BJ (cell line): ENCODE data around the gene PRDM13. TPM values are rescaled to one million over a fixed set of nuclear protein-coding genes. Genes with fewer than 3 reads are reported as not detected.

Experiments used
- CTCF ChIA-PET: fragments of 350-600 bp; formaldehyde crosslinking; extraction: SDS; loops from one replicate; lab custom pipeline; 2021; ENCODE audit warnings: antibody characterized with exemption, inconsistent platforms; lab: Yijun Ruan, JAX
- POLR2A ChIA-PET: fragments of 300-600 bp; sonication (Branson Sonifier 250); formaldehyde crosslinking; extraction: SDS; loops from one replicate; lab custom pipeline; 2021; ENCODE audit warnings: antibody characterized with exemption; lab: Charles Lee
- DNase-seq: peaks from one replicate; pipeline ENCODE4 v3.0.0-alpha.2; 2011; ENCODE audit warnings: low read depth
- H3K27me3 ChIP-seq: 2 replicates; pipeline ENCODE4 v1.6.0; 2011; ENCODE audit warnings: low read length; ENCODE audit not compliant: control insufficient read depth, insufficient read depth
- H3K36me3 ChIP-seq: 2 replicates; pipeline ENCODE4 v1.5.1; 2011; ENCODE audit warnings: low read length; ENCODE audit not compliant: control insufficient read depth, insufficient read depth
- H3K4me3 ChIP-seq: 2 replicates; pipeline ENCODE4 v1.5.1; 2011; ENCODE audit warnings: low read depth, mild to moderate bottlenecking, control low read depth, low read length
- CTCF ChIP-seq: IDR thresholded peaks from 2 replicates; pipeline ENCODE4 v1.5.1; 2011; ENCODE audit warnings: low read depth, mild to moderate bottlenecking, control low read depth, inconsistent platforms, low read length, moderate library complexity; ENCODE audit not compliant: insufficient read depth
- polyA plus RNA-seq: library from polyadenylated mRNA; depleted of rRNA; stranded (reverse); fragments of >200 nt; gene quantifications from 2 replicates; pipeline ENCODE4 v1.2.3, GENCODE V29; 2011

Gene PRDM13
- polyA plus RNA-seq, 1 experiment: not detected

- no peak for TF ChIP-seq CTCF
- ChIA-PET CTCF (interaction anchor here (1.6 kb wide), 1 partner anchor 21 kb away, joined by 5 read pairs; no protein-coding TSS in a partner anchor), POLR2A (no interaction called here)
- peak; percentile 76 for DNase-seq
- peak within 1 kb of the TSS; percentile 99 for H3K4me3 ChIP-seq
- no peaks in the 10 kb centered on the region for H3K27me3 ChIP-seq
- H3K36me3 ChIP-seq: no peaks in the 10 kb centered on the region
Observed at GRCh38 chr6:99568103-99568933, 38.3 kb upstream of the PRDM13 start, which contains the start of gene CCNC. Gene CCNC, minus strand, starts transcription at chr6:99568660. Its CDS starts 133 bp downstream, at chr6:99568527.

- Histone ChIP-seq H3K36me3 (no peaks in the 10 kb centered on the region), H3K4me3 (no peak overlapping the region), H3K27me3 (no peaks in the 10 kb centered on the region)
- TF ChIP-seq CTCF: no peak
- no peak for DNase-seq
- ChIA-PET POLR2A (no interaction called here), CTCF (interaction anchor here (0.7 kb wide), 1 partner anchor 1716 kb away, joined by 3 read pairs; no protein-coding TSS in a partner anchor)
Observed at GRCh38 chr6:99573980-99574617, 32.5 kb upstream of the PRDM13 start.

- no peak for TF ChIP-seq CTCF
- ChIA-PET POLR2A (no interaction called here), CTCF (interaction anchor here (1.2 kb wide), 1 partner anchor 13 kb away, joined by 3 read pairs; no protein-coding TSS in a partner anchor)
- Histone ChIP-seq H3K36me3 (no peaks in the 10 kb centered on the region), H3K27me3 (no peaks in the 10 kb centered on the region), H3K4me3 (no peak overlapping the region)
- DNase-seq: no peak
Observed at GRCh38 chr6:99575544-99576227, 30.9 kb upstream of the PRDM13 start.

- Histone ChIP-seq H3K4me3 (no peak overlapping the region), H3K27me3 (0 out of 2 replicates have a peak, but pooled peaks cover 1% of the 10 kb centered on the region), H3K36me3 (no peaks in the 10 kb centered on the region)
- no peak for TF ChIP-seq CTCF
- no peak for DNase-seq
- CTCF ChIA-PET: no interaction called here
- POLR2A ChIA-PET: no interaction called here
Observed at GRCh38 chr6:99579781-99580180, 26.9 kb upstream of the PRDM13 start.
